ENCODE data around the gene EIF2B4. TPM values are rescaled to one million over a fixed set of nuclear protein-coding genes. Genes with fewer than 3 reads are reported as not detected.

EIF2B4 gene
- total and polyA plus RNA-seq, 2 of the 13 experiments (the other 11 are each of a cell fraction or from before 2014, with no cell fraction given) = 91.5 to 96.4 TPM

GRCh38 chr2:27407798-27408491 lies 37.8 kb upstream of the EIF2B4 start:
- FAIRE-seq (peak; percentile 74), DNase-seq (ENCODE audit: low spot score) (peak; percentile 88), ATAC-seq (peak; percentile 23)
- WGBS (ENCODE audit: low lambda C conversion rate) = 49% methylated on average over 16 of the region's 16 CpGs
- in situ Hi-C loops (cut with HindIII; ENCODE audit: extremely low pct_ligation_motif_present, low pct_unique_long_range_greater_than_20kb) = no loop called here
- no peaks in the 10 kb centered on the region for H3K9me3 ChIP-seq (ENCODE audit: low read length)
- H3K4me3 ChIP-seq (replicated peaks in 1 of 3; ENCODE audit: insufficient read depth in 1 of 3, low read depth in 2 of 3, low read length in 3 of 3) = peak overlapping the region; percentile 86 to 99 (median 93)
- H3K27me3 ChIP-seq (ENCODE audit: control insufficient read depth in 1 of 2, insufficient read depth in 2 of 2, low read length in 2 of 2) = no peaks in the 10 kb centered on the region; a peak in 1 of 5 replicates
- peaks cover 68% of the 10 kb centered on the region for H3K4me1 ChIP-seq (ENCODE audit: insufficient read depth, low read length)
- BruUV-seq (replicated peaks) = no TSS peak
- CTCF ChIA-PET (ENCODE audit: low intra/inter-chr PET ratio, low total read pairs) = interaction anchor here (0.7 to 3.5 kb wide), 3 partner anchors 22 to 275 kb away, joined by 4 to 29 read pairs (median 23); no protein-coding TSS in a partner anchor
- H3K27ac ChIP-seq (ENCODE audit: extremely low read length, insufficient read depth, low read length) = peak overlapping the region; percentile 95
- peaks cover 56% of the 10 kb centered on the region for H3K79me2 ChIP-seq (ENCODE audit: insufficient read depth, low read length)
- H3K9ac ChIP-seq (ENCODE audit: insufficient read depth, low read depth, low read length) = peak overlapping the region; percentile 93
- intact Hi-C loops (cut with micrococcal nuclease; ENCODE audit: unreplicated experiment) = loop anchor here (1.0 to 5.0 kb wide), 5 partner anchors 81 to 275 kb away; partner anchors contain the start of genes IFT172, SLC4A1AP and SUPT7L
- H4K20me1 ChIP-seq (ENCODE audit: insufficient read depth, low read length) = 0 out of 2 replicates have a peak, but pooled peaks cover 6% of the 10 kb centered on the region
- peaks cover 0 to 12% of the 10 kb centered on the region in 2 experiments; a peak in 3 of 5 replicates for H3K36me3 ChIP-seq (replicated peaks in 1 of 2; ENCODE audit: control insufficient read depth in 1 of 2, insufficient read depth in 2 of 2, low read length in 2 of 2)
- no peak overlapping the region for H2AFZ ChIP-seq (ENCODE audit: low read length)
- peak overlapping the region; percentile 97 for H3K4me2 ChIP-seq (ENCODE audit: low read depth, low read length)
- POLR2A ChIA-PET = interaction anchor here (1.5 to 3.8 kb wide), 6 partner anchors 22 to 256 kb away, joined by 3 to 133 read pairs (median 23); partner anchors contain the start of genes CCDC121, GPN1, GTF3C2 and NRBP1
- TF ChIP-seq ELF3 (CRISPR knock-in tag; IDR thresholded peaks at IDR 0.05) = 0 out of 2 replicates have a peak, but pooled peaks have one; percentile 17
- TF ChIP-seq GATAD2A (CRISPR knock-in tag; IDR thresholded peaks at IDR 0.05) = peak; percentile 28; the same call in 1 of the 2 replicates
- TF ChIP-seq, protein P1, sequence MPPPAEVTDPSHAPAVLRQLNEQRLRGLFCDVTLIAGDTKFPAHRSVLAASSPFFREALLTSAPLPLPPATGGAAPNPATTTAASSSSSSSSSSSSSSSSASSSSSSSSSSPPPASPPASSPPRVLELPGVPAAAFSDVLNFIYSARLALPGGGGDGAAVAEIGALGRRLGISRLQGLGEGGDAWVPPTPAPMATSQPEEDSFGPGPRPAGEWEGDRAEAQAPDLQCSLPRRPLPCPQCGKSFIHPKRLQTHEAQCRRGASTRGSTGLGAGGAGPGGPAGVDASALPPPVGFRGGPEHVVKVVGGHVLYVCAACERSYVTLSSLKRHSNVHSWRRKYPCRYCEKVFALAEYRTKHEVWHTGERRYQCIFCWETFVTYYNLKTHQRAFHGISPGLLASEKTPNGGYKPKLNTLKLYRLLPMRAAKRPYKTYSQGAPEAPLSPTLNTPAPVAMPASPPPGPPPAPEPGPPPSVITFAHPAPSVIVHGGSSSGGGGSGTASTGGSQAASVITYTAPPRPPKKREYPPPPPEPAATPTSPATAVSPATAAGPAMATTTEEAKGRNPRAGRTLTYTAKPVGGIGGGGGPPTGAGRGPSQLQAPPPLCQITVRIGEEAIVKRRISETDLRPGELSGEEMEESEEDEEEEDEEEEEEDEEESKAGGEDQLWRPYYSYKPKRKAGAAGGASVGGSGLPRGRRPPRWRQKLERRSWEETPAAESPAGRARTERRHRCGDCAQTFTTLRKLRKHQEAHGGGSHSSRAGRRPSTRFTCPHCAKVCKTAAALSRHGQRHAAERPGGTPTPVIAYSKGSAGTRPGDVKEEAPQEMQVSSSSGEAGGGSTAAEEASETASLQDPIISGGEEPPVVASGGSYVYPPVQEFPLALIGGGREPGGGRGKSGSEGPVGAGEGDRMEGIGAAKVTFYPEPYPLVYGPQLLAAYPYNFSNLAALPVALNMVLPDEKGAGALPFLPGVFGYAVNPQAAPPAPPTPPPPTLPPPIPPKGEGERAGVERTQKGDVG (CRISPR knock-in tag; IDR thresholded peaks at IDR 0.05; ENCODE audit: borderline replicate concordance) = peak; percentile 46; the same call in 1 of the 2 replicates
- TF ChIP-seq RNF219 (CRISPR knock-in tag; IDR thresholded peaks at IDR 0.05) = no peak
- no peak for TF ChIP-seq ZNF3 (CRISPR knock-in tag; IDR thresholded peaks at IDR 0.05)
- 0 out of 2 replicates have a peak, but pooled peaks have one; percentile 18 for TF ChIP-seq SOX5 (CRISPR knock-in tag; IDR thresholded peaks at IDR 0.05; ENCODE audit: borderline replicate concordance)
- TF ChIP-seq, protein P2, sequence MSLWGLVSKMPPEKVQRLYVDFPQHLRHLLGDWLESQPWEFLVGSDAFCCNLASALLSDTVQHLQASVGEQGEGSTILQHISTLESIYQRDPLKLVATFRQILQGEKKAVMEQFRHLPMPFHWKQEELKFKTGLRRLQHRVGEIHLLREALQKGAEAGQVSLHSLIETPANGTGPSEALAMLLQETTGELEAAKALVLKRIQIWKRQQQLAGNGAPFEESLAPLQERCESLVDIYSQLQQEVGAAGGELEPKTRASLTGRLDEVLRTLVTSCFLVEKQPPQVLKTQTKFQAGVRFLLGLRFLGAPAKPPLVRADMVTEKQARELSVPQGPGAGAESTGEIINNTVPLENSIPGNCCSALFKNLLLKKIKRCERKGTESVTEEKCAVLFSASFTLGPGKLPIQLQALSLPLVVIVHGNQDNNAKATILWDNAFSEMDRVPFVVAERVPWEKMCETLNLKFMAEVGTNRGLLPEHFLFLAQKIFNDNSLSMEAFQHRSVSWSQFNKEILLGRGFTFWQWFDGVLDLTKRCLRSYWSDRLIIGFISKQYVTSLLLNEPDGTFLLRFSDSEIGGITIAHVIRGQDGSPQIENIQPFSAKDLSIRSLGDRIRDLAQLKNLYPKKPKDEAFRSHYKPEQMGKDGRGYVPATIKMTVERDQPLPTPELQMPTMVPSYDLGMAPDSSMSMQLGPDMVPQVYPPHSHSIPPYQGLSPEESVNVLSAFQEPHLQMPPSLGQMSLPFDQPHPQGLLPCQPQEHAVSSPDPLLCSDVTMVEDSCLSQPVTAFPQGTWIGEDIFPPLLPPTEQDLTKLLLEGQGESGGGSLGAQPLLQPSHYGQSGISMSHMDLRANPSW (CRISPR knock-in tag; IDR thresholded peaks at IDR 0.05; ENCODE audit: borderline replicate concordance) = peak; percentile 78; the same call in 1 of the 2 replicates
- no peak for TF ChIP-seq AHR (CRISPR knock-in tag; IDR thresholded peaks at IDR 0.05)
- TF ChIP-seq EP300 (IDR thresholded peaks at IDR 0.05; ENCODE audit: low read depth in 2 of 2, low read length in 2 of 2) = no peak
- no peak for TF ChIP-seq EP300 (CRISPR knock-in tag; IDR thresholded peaks at IDR 0.05; ENCODE audit: borderline replicate concordance)
- TF ChIP-seq ZNF713 (CRISPR knock-in tag; IDR thresholded peaks at IDR 0.05) = no peak
- TF ChIP-seq IRF2 (CRISPR knock-in tag; IDR thresholded peaks at IDR 0.05) = peak; percentile 65; the same call in 1 of the 2 replicates
- TF ChIP-seq THAP11 (CRISPR knock-in tag; IDR thresholded peaks at IDR 0.05) = peak; percentile 42; the same call in 1 of the 2 replicates
- TF ChIP-seq TEAD2 (CRISPR knock-in tag; IDR thresholded peaks at IDR 0.05) = no peak
- TF ChIP-seq ZNF615 (CRISPR knock-in tag; IDR thresholded peaks at IDR 0.05; ENCODE audit: borderline replicate concordance) = no peak
- no peak for TF ChIP-seq MIER3 (CRISPR knock-in tag; IDR thresholded peaks at IDR 0.05; ENCODE audit: borderline replicate concordance)
